ENCODE data around the gene VWA5B1. TPM values are rescaled to one million over a fixed set of nuclear protein-coding genes. Genes with fewer than 3 reads are reported as not detected.
"Not testable (repeated sequence)": the region's sequence is repeated elsewhere in the genome, so short reads cannot be mapped to it uniquely, and the experiment has no call there.

The VWA5B1 gene
- total RNA-seq, 5 donors from 2014 or later (not counting 1 experiment from before 2014, with no cell fraction given): 0.13 to 0.18 (median 0.15) TPM; not detected in 1

DNA sequence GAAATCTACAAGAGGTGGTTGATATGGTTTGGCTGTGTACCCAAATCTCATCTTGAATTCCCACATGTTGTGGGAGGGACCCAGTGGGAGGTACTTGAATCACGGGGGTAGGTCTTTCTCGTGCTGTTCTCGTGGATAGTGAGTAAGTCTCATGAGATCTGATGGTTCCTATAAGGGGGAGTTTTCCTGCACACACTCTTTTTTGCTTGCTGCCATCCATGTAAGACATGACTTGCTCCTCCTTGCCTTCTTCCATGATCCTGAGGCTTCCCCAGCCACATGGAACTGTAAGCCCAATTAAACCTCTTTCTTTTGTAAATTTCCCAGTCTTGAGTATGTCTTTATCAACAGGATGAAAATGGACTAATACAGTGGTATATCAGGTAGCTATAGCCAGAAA lies 5.2 kb upstream of the VWA5B1 start:
- Histone ChIP-seq H3K27ac (ENCODE audit: low read length) (no peak overlapping the region), H3K9me3 (no peaks in the 10 kb centered on the region), H3K36me3 (ENCODE audit: control insufficient read depth in 2 of 2, extremely low read depth in 1 of 2, insufficient read depth in 1 of 2, low read length in 1 of 2) (no peaks in the 10 kb centered on the region), H3K27me3 (replicated peaks in 1 of 2; ENCODE audit: control insufficient read depth in 2 of 2, extremely low read depth in 1 of 2, insufficient read depth in 2 of 2, low read length in 1 of 2) (peaks cover 0 to 31% of the 10 kb centered on the region in 2 experiments), H3K4me1 (ENCODE audit: control insufficient read depth in 1 of 2, extremely low read depth in 1 of 2, insufficient read depth in 2 of 2, low read length in 2 of 2) (no peaks in the 10 kb centered on the region), H3K4me3 (ENCODE audit: control insufficient read depth in 1 of 2, extremely low read depth in 1 of 2, low read length in 1 of 2) (no peak overlapping the region)
- Mint-ChIP-seq H3K4me3 (no peak overlapping the region), H3K27me3 (peaks cover 52 to 55% of the 10 kb centered on the region in 2 donors), H3K36me3 (peaks cover 3% of the 10 kb centered on the region), H3K4me1 (no peaks in the 10 kb centered on the region), H3K27ac (no peak overlapping the region), H3K9me3 (peaks cover 0 to 6% (median 0%) of the 10 kb centered on the region in 3 donors)
- DNase-seq: no peak
- POLR2A ChIA-PET: no interaction called here
- CTCF ChIA-PET: no interaction called here
- ATAC-seq (replicated peaks in 1 of 4): no peak
- no CpG with 5 or more reads among the region's 3 CpGs for WGBS (ENCODE audit: insufficient coverage)

DNA sequence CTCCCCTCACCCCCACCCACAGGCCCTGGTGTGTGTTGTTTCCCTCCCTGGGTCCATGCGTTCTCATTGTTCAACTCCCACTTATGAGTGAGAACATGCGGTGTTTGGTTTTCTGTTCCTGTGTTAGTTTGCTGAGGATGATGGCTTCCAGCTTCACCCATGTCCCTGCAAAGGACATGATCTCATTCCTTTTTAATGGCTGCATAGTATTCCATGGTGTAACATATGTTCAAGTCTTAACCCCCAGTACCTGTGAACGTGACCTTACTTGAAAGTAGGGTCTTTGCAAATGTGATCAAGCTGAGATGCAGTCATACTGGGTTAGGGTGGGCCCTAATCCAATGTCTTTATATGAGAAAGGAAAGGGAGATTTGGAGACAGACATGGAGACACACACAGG lies 3.0 kb upstream of the VWA5B1 start:
- H3K27ac Mint-ChIP-seq; H3K36me3 Mint-ChIP-seq; ATAC-seq (replicated peaks in 1 of 4); H3K27ac ChIP-seq (ENCODE audit: low read length); H3K36me3 ChIP-seq (ENCODE audit: control insufficient read depth in 2 of 2, extremely low read depth in 1 of 2, insufficient read depth in 1 of 2, low read length in 1 of 2); H3K4me3 Mint-ChIP-seq; DNase-seq; H3K9me3 ChIP-seq; POLR2A ChIA-PET; H3K4me3 ChIP-seq (ENCODE audit: control insufficient read depth in 1 of 2, extremely low read depth in 1 of 2, low read length in 1 of 2); H3K9me3 Mint-ChIP-seq; CTCF ChIA-PET: not testable (repeated sequence)
- Histone ChIP-seq H3K27me3 (replicated peaks in 1 of 2; ENCODE audit: control insufficient read depth in 2 of 2, extremely low read depth in 1 of 2, insufficient read depth in 2 of 2, low read length in 1 of 2) (peaks cover 0 to 49% of the 10 kb centered on the region in 2 experiments), H3K4me1 (ENCODE audit: control insufficient read depth in 1 of 2, extremely low read depth in 1 of 2, insufficient read depth in 2 of 2, low read length in 2 of 2) (peaks cover 0 to 11% of the 10 kb centered on the region in 2 experiments)
- Mint-ChIP-seq H3K4me1 (peaks cover 12 to 20% (median 18%) of the 10 kb centered on the region in 3 donors), H3K27me3 (peaks cover 60 to 61% of the 10 kb centered on the region in 2 donors)
- no CpG with 5 or more reads among the region's 3 CpGs for WGBS (ENCODE audit: insufficient coverage)

DNA sequence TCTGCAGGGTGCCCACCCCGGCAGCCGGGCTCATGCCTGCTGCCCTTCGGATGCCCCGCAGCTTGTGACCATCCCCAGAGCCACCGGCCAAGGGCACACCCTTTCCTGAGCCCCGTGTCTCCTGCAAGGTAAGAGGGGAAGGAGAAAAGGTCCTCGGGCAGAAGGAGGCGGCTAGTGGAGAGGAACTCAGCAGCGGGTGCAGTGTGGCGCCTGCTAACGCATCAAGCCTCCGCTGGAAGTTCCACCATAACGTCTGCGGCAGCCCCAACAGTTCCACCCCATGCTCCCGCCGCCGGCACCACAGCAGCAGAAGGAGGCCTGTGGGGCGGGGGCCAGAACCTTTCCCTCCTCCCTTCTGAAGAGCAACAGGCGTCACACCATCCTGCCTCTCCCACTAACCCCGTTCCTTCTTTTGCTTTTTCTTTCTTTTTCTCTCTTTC lies 990 bp downstream of the VWA5B1 start:
- Histone ChIP-seq H3K4me3 (ENCODE audit: control insufficient read depth in 1 of 2, extremely low read depth in 1 of 2, low read length in 1 of 2) (no peak overlapping the region), H3K27me3 (replicated peaks in 1 of 2; ENCODE audit: control insufficient read depth in 2 of 2, extremely low read depth in 1 of 2, insufficient read depth in 2 of 2, low read length in 1 of 2) (peaks cover 0 to 57% of the 10 kb centered on the region in 2 experiments), H3K9me3 (no peaks in the 10 kb centered on the region), H3K27ac (ENCODE audit: low read length) (no peak overlapping the region), H3K4me1 (ENCODE audit: control insufficient read depth in 1 of 2, extremely low read depth in 1 of 2, insufficient read depth in 2 of 2, low read length in 2 of 2) (peaks cover 0 to 11% of the 10 kb centered on the region in 2 experiments), H3K36me3 (ENCODE audit: control insufficient read depth in 2 of 2, extremely low read depth in 1 of 2, insufficient read depth in 1 of 2, low read length in 1 of 2) (no peaks in the 10 kb centered on the region)
- DNase-seq (peak in 6 of 35 experiments; percentile 1 to 7 (median 4)), ATAC-seq (replicated peaks in 1 of 4) (peak in 2 of 4 experiments; percentile 27 to 44)
- H3K9me3 Mint-ChIP-seq: no peaks in the 10 kb centered on the region
- 4% methylated on average over 17 of the region's 20 CpGs for WGBS (ENCODE audit: insufficient coverage)
- peaks cover 55 to 57% of the 10 kb centered on the region in 2 donors for H3K27me3 Mint-ChIP-seq
- ChIA-PET POLR2A (no interaction called here), CTCF (no interaction called here)
- no peaks in the 10 kb centered on the region for H3K36me3 Mint-ChIP-seq
- peak overlapping the region; percentile 13 to 66 (median 35) for H3K4me3 Mint-ChIP-seq
- no peak overlapping the region for H3K27ac Mint-ChIP-seq
- H3K4me1 Mint-ChIP-seq: peaks cover 12 to 20% (median 18%) of the 10 kb centered on the region in 3 donors

DNA sequence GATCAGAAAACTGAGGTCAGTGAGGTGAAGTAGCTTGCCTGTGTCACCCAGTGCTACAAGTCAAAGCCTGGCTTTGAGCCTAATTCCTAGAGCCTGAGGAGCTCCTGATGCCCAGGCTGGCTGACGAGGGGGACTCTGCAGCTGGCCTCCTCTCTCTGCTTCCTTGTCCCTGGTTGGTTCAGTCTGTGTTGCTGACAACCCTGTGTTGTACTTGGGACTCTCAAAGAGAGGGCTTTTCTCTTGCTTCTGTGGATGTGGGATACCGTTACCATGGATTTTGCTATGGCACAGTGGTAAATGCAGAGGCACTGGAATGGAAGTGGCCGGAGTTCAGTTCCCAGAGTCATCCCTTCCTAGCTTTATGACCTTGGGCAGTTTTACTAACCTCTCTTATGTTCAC lies 8.0 kb downstream of the VWA5B1 start:
- Mint-ChIP-seq H3K4me1 (no peaks in the 10 kb centered on the region), H3K4me3 (no peak overlapping the region), H3K36me3 (no peaks in the 10 kb centered on the region), H3K27me3 (peaks cover 9 to 11% of the 10 kb centered on the region in 2 donors), H3K9me3 (no peaks in the 10 kb centered on the region), H3K27ac (no peak overlapping the region)
- no peaks in the 10 kb centered on the region for H3K4me1 ChIP-seq (ENCODE audit: control insufficient read depth in 1 of 2, extremely low read depth in 1 of 2, insufficient read depth in 2 of 2, low read length in 2 of 2)
- no peak for ATAC-seq (replicated peaks in 1 of 4)
- H3K4me3 ChIP-seq (ENCODE audit: control insufficient read depth in 1 of 2, extremely low read depth in 1 of 2, low read length in 1 of 2): no peak overlapping the region
- POLR2A ChIA-PET: no interaction called here
- CTCF ChIA-PET: no interaction called here
- WGBS (ENCODE audit: insufficient coverage): 90% methylated on average over 1 of the region's 3 CpGs
- H3K27me3 ChIP-seq (replicated peaks in 1 of 2; ENCODE audit: control insufficient read depth in 2 of 2, extremely low read depth in 1 of 2, insufficient read depth in 2 of 2, low read length in 1 of 2): peaks cover 0 to 9% of the 10 kb centered on the region in 2 experiments
- no peaks in the 10 kb centered on the region for H3K36me3 ChIP-seq (ENCODE audit: control insufficient read depth in 2 of 2, extremely low read depth in 1 of 2, insufficient read depth in 1 of 2, low read length in 1 of 2)
- H3K9me3 ChIP-seq: no peaks in the 10 kb centered on the region
- no peak for DNase-seq
- no peak overlapping the region for H3K27ac ChIP-seq (ENCODE audit: low read length)

DNA sequence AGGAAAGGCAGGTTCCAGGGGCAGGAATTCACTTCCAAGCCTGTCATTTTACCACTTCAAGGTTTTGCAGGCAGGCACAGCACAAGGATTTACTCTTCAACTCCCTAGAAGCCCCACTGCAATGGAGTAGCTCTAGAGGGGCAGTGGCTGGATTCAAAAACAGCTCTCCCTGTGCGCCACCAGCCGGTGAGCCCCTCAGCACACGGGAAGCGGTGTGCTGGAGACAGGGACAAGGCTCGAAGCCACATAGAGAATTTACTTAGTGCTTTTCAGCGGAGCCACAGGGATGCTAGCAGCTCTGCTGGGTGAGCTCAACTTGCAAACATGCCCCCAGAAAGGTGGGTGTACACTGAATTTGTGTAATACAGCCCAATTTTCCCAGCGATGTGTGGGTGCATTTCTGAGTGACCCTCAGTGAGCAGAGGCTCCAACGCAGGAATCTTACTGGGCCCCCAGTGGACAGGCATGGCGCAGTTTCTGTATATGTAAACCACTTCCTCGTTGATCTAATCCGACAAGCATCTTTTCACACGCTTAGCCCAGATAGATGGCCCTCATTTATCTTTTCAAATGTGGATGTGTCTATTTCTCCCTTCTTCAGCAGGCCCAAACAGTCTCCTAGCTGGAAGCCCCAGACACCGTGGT lies 10.9 kb downstream of the VWA5B1 start:
- H3K4me1 Mint-ChIP-seq: no peaks in the 10 kb centered on the region
- ChIA-PET POLR2A (no interaction called here), CTCF (interaction anchor here in 1 of 2 donors (0.7 kb wide), 1 partner anchor 169 kb away, joined by 3 read pairs; no protein-coding TSS in a partner anchor)
- no peak overlapping the region for H3K4me3 Mint-ChIP-seq
- no peaks in the 10 kb centered on the region for H3K36me3 Mint-ChIP-seq
- Histone ChIP-seq H3K9me3 (no peaks in the 10 kb centered on the region), H3K4me3 (ENCODE audit: control insufficient read depth in 1 of 2, extremely low read depth in 1 of 2, low read length in 1 of 2) (no peak overlapping the region), H3K4me1 (ENCODE audit: control insufficient read depth in 1 of 2, extremely low read depth in 1 of 2, insufficient read depth in 2 of 2, low read length in 2 of 2) (no peaks in the 10 kb centered on the region), H3K36me3 (ENCODE audit: control insufficient read depth in 2 of 2, extremely low read depth in 1 of 2, insufficient read depth in 1 of 2, low read length in 1 of 2) (no peaks in the 10 kb centered on the region), H3K27me3 (replicated peaks in 1 of 2; ENCODE audit: control insufficient read depth in 2 of 2, extremely low read depth in 1 of 2, insufficient read depth in 2 of 2, low read length in 1 of 2) (peaks cover 0 to 3% of the 10 kb centered on the region in 2 experiments), H3K27ac (ENCODE audit: low read length) (no peak overlapping the region)
- WGBS (ENCODE audit: insufficient coverage): 86% methylated on average over 6 of the region's 13 CpGs
- DNase-seq (no peak), ATAC-seq (replicated peaks in 1 of 4) (no peak)
- no peak overlapping the region for H3K27ac Mint-ChIP-seq
- peaks cover 2 to 3% of the 10 kb centered on the region in 2 donors for H3K27me3 Mint-ChIP-seq
- no peaks in the 10 kb centered on the region for H3K9me3 Mint-ChIP-seq

DNA sequence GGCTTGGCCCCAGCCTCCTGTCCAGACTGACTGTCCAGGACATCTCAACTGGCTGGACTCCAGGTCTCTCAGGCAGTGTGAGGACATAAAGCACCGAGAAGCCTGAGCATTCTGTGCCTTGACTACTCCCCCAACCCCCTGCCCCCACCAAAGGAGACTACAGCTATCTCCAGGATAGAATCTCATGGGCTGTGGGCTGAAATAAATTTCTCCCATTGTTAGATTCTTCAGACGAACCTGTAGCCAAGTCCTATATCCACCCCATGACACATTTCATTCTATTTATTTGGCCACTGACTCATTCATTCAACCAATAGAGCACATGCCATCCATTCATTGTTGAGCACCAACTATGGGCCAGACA lies 11.4 kb downstream of the VWA5B1 start:
- H3K9me3 Mint-ChIP-seq: no peaks in the 10 kb centered on the region
- no peaks in the 10 kb centered on the region for H3K4me1 ChIP-seq (ENCODE audit: control insufficient read depth in 1 of 2, extremely low read depth in 1 of 2, insufficient read depth in 2 of 2, low read length in 2 of 2)
- no peaks in the 10 kb centered on the region for H3K36me3 ChIP-seq (ENCODE audit: control insufficient read depth in 2 of 2, extremely low read depth in 1 of 2, insufficient read depth in 1 of 2, low read length in 1 of 2)
- no peaks in the 10 kb centered on the region for H3K9me3 ChIP-seq
- DNase-seq (no peak), ATAC-seq (replicated peaks in 1 of 4) (no peak)
- 40% methylated on average over 1 of the region's 2 CpGs for WGBS (ENCODE audit: insufficient coverage)
- H3K27ac ChIP-seq (ENCODE audit: low read length): no peak overlapping the region
- no peaks in the 10 kb centered on the region for H3K36me3 Mint-ChIP-seq
- no peak overlapping the region for H3K4me3 ChIP-seq (ENCODE audit: control insufficient read depth in 1 of 2, extremely low read depth in 1 of 2, low read length in 1 of 2)
- POLR2A ChIA-PET: no interaction called here
- no peak overlapping the region for H3K4me3 Mint-ChIP-seq
- no peaks in the 10 kb centered on the region for H3K4me1 Mint-ChIP-seq
- CTCF ChIA-PET: no interaction called here
- H3K27ac Mint-ChIP-seq: no peak overlapping the region
- peaks cover 0 to 3% of the 10 kb centered on the region in 2 experiments for H3K27me3 ChIP-seq (replicated peaks in 1 of 2; ENCODE audit: control insufficient read depth in 2 of 2, extremely low read depth in 1 of 2, insufficient read depth in 2 of 2, low read length in 1 of 2)
- H3K27me3 Mint-ChIP-seq: peaks cover 2 to 3% of the 10 kb centered on the region in 2 donors
